GM12872 (cell line): ENCODE results near the gene SPC24.

Source experiments
- CTCF ChIP-seq: IDR thresholded peaks from 3 replicates; pipeline ENCODE4 v1.5.1; 2011; ENCODE audit warnings: low read depth, mild to moderate bottlenecking, low read length, moderate library complexity; ENCODE audit not compliant: insufficient read depth

Gene SPC24

DNA sequence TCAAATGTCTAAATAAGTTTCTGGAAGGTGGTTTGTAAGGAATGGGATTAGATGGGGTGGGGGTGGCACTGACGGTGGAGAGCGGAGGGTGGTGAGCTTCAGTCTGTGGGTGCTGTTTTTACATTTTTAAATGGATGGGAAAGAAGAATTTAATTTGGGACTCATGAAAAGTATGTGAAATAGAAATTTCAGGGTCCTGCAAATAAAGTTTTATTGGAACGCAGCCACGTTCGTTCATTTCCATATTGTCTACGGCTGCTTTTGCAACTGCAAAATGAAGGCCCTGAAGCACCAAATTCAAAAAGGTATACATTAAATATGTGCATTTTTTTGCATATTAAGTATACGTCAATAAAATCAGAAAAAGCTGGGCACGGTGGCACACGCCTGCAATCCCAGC is 31.9 kb upstream of the SPC24 start:
- no peak for TF ChIP-seq CTCF

DNA sequence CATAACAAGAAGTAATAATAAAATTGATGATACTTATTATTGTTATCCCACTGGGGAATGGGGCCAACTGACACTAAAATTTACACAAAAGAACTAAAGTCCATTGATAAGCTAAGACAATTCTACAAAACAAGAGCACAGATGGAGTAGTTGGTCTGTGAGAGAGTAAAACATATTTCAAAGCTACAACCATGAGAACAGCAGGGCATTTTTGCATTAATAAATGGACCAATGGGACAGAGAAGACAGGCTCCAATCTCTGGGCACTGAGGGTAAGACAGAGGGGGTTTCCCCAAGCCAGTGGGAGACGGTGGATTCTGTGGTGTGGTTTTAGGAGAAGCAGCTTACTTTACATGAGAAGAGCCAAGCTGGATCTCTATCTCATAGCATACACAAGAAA is 27.4 kb upstream of the SPC24 start:
- TF ChIP-seq CTCF = no peak

- TF ChIP-seq CTCF = no peak
These were observed 25.9 kb upstream of the SPC24 start for GRCh38 chr19:11181488-11181887.

- TF ChIP-seq CTCF = no peak
These were observed 24.8 kb upstream of the SPC24 start for GRCh38 chr19:11180346-11180745.

GRCh38 chr19:11179716-11180297 is 24.2 kb upstream of the SPC24 start:
- no peak for TF ChIP-seq CTCF

GRCh38 chr19:11177592-11177991 is 22.0 kb upstream of the SPC24 start:
- no peak for TF ChIP-seq CTCF

GRCh38 chr19:11176466-11177193 is 21.0 kb upstream of the SPC24 start:
- TF ChIP-seq CTCF = no peak

DNA sequence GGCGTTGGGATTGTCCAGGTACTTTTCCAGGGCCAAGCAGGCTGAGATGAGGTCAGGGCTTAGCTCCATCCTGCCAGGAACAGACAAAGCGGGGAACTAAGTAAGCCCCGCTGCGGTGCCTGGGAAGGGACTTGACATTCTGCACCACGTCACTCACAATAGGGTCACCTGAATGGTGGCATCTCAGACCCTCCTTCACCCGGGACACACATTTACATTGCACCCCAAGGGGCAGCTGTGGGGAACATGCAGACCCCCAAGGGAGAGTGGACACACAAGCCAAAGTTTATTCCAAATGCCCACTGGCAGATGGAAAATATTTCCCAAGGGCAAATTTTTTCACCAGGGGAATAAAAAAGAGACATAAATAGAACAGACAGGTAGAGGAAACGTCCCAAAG is 20.3 kb upstream of the SPC24 start:
- no peak for TF ChIP-seq CTCF
